C1 segment of cervical spinal cord (tissue), 14 donors: ENCODE measurements around the gene TRIM65.
"Not testable (repeated sequence)": the region's sequence is repeated elsewhere in the genome, so short reads cannot be mapped to it uniquely, and the experiment has no call there.

Source experiments
- DNase-seq, 14 donors: peaks; one replicate each; lab custom pipeline; 2025; lab: John Stamatoyannopoulos, UW

TRIM65 gene

GRCh38 chr17:75876190-75876937 lies 20.4 kb downstream of the TRIM65 start:
- DNase-seq = peak in 1 of 14 donors; percentile 62

DNA sequence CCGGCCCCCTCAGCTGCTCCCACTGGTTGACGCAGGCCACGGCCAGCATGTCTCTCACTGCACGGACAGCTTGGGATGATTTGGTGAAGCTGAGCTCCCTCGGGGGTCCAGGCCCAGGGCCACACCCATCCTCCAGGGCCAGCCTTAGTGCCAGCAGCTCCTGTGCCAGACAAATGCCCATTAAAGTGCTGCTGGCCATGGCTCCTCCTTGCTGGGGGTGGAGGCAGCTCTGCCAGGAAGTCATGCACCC lies 20.9 kb downstream of the TRIM65 start:
- peak in 8 of 14 donors; percentile 45 to 91 (median 60) for DNase-seq

GRCh38 chr17:75875182-75875939 lies 21.4 kb downstream of the TRIM65 start:
- DNase-seq = peak in 7 of 14 donors; percentile 46 to 91 (median 63)

DNA sequence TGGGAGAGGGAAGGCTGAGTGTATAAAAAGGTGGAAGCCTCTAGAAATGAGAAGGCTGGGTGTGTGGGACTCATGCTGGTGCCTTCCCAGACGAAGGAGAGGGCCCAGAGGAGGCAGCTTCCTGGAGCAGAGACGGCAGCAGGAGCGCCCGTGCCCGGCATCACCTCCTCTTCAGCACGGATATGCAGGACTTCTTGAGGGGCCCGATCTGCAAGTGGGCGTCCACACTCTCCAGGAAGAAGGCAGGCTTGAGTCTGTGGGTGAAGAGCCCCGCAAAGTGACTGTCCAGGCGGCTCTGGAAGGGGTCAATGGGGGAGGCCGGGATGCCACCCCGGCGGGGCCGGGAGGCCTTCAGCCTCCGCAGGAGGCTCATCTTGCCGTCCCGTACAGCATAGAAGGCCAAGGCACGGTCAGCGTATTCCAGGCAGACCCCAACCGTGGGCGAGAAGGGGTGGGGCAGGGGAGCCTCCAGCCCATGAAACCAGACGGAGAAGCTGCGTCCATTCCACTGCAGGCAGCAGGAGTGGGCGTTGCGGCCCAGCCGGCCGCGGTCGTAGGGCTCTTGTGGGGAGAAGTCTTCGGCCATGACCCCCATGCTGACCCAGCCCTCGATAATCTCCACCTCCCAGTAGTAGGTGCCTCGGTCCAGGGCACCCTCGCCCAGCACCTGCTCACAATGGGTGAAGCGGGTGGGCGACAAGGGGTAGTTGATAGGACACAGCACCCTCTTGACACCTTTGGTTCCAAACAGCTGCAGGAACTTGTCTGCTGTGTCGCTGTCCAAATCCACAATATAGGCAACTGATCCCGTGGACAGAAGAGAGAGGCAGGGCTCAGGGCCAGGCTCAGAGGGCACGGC lies 22.2 kb downstream of the TRIM65 start:
- DNase-seq = no peak

- DNase-seq = no peak
These were observed 23.0 kb downstream of the TRIM65 start for GRCh38 chr17:75873587-75874322.

DNA sequence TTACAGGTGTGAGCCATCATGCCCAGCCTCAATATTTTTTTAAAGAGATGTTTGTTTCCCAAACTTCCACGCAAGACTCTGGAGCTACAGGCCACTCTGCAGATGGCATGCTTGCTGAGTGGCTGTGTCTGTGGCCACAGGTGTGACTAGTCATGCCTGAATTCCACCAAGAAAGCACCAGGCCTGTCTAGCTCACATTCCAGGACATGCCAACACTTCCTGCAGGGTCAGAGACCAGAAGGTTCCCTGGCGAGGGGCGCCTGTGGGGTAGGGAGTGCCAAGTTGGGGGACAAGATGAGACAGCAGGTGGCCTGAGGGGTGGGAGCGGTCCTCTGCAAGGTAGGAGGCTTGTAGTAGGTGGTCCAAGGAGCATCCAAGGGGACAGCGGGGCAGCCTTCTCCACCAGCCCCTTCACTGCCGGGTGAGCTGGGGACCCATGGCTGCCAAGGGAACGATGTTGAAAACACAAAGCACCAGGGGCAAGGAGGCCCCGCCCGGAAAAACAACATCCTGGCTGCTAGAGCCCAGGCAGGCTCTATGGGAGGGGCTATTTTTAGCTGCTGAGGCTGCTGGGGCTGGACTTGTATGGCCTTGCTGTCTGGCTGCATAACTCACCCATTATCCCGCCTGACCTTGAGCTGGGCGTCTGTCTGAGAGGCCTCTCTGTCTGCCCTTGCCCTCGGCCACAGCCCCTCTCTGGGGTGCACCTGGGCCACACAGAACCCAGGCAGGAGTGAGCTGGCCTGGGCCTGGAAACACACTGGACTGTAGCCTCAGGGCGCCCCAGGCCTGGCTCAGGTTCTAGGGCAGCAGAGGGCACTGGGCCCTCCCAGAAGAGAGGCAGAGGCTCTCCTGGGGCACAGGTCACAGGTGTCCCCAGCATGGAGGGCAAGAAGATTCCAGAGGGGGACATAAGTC lies 24.1 kb downstream of the TRIM65 start:
- DNase-seq = peak in 6 of 14 donors; percentile 19 to 61 (median 31)

- DNase-seq = not testable (repeated sequence)
These were observed 26.5 kb downstream of the TRIM65 start for GRCh38 chr17:75870228-75870627.

- peak in 12 of 14 donors; percentile 36 to 92 (median 80) for DNase-seq
These were observed 27.2 kb downstream of the TRIM65 start for GRCh38 chr17:75869282-75870141.

GRCh38 chr17:75868730-75869281 lies 27.9 kb downstream of the TRIM65 start:
- peak in 1 of 14 donors; percentile 57 for DNase-seq

DNA sequence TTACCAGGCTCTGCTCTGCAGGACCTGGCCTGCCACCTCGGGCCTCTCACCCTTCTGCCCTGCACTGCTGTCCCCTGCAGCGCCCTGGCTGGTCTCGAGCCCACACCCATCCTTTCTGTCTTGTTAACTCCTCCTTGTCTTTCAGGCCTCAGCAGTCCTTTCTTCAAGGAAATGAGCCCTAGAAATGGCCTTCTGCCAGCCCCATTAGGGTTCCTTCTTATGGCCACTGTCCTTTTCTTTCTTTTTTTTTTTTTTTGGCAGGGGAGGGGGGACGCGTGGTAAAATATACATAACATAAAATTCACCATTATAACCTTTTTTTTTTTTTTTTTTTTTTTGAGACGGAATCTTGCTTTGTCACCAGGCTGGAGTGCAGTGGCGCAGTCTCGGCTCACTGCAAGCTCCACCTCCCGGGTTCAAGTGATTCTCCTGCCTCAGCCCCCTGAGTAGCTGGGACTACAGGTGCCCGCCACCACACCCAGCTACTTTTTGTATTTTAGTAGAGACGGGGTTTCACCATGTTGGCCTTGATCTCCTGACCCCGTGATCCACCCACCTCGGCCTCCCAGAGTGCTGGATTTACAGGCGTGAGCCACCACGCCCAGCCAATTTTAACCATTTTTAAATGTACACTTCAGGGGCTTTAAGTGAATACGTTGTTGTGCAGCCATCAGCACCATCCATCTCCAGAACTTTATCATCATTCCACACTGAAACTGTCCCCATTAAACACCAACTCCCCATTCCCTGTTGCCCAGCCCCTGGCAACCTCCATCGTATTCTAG lies 31.2 kb downstream of the TRIM65 start:
- not testable (repeated sequence) for DNase-seq

DNA sequence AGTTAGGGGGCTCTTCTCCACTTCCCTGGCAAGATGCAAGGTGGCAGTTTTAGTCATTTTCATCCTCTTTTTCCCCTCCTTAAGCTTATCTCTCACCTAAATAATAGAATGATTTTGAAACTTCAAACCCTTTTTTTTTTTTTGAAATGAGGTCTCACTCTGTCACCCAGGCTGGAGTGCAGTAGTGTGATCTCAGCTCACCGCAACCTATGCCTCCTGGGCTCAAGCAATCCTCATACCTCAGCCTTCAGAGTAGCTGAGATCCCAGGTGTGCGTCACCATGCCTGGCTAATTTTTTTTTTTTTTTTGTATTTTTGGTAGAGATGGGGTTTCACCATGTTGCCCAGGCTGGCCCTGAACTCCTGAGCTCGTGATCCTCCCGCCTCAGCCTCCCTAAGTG lies 31.9 kb downstream of the TRIM65 start:
- not testable (repeated sequence) for DNase-seq

DNA sequence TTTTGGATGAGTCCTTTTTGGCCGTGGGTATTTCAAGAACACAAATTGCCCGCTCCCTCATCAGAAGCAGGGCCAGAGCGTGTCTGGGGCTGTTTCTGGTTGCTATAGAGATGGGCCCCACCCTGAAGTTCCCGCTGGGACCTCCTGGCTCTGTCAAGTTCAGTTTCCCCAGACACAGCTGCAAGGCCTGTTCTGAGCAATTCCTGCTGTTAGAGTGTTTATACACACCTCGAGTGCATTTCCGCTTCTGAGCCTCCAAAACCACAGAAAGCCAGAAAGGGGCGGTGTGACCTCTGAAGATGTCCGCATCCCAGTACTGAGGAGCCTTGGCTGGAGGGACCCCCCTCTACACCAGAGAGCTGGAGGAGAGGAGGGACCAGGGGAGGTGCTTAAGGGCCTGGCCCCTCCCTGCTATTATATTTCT lies 32.3 kb downstream of the TRIM65 start:
- DNase-seq = no peak

- no peak for DNase-seq
These were observed 34.8 kb downstream of the TRIM65 start for GRCh38 chr17:75861927-75862317.

- DNase-seq = not testable (repeated sequence)
These were observed 37.4 kb downstream of the TRIM65 start for GRCh38 chr17:75859358-75859757.

DNA sequence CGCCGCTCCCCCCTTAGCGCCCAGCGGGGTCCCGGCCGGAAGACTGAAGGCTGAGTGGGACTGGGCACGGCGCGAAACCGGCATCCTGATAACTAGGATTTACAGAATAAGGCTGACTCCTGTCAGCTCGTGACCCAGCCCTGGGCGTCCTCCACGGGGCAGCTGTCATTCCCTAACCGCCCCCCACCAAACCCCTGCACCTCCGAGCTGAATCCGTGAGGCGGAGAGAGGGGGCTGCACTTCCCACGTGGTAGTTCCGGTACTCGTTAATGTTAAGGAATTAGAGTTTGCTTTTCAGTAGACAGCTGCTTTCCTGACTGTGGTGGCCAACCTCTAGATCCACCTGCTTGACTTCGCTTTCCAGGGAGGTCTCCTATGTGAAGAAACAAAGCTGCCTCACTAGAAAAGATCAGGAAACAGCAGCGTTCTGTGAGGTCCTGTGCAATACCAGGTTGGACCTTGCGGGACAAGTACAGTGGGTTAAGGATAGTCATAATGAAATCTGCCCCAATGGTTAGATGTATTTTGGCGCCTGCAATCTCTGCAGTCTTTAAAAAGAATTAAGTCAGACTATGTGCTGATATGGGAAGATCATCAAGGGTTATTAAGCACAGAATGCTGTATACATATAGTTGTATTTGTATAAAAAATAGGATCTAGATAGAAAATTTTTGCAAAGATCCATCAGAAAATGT lies 40.5 kb downstream of the TRIM65 start:
- DNase-seq = peak in 6 of 14 donors; percentile 22 to 71 (median 60)

GRCh38 chr17:75855310-75856061 lies 41.3 kb downstream of the TRIM65 start, which contains the start of gene WBP2:
TSS of gene WBP2 (minus strand) at chr17:75855335. CDS start at chr17:75855297, 38 bp downstream.
- peak; percentile 81 to 100 (median 98) for DNase-seq

GRCh38 chr17:75854881-75855309 lies 41.9 kb downstream of the TRIM65 start:
- DNase-seq = peak in 1 of 14 donors; percentile 86
